ENCODE data around the gene GRID2. TPM values are rescaled to one million over a fixed set of nuclear protein-coding genes. Genes with fewer than 3 reads are reported as not detected.

GRID2 gene
- total RNA-seq, 2 donors from 2014 or later: 0.28 TPM; not detected in 1

DNA sequence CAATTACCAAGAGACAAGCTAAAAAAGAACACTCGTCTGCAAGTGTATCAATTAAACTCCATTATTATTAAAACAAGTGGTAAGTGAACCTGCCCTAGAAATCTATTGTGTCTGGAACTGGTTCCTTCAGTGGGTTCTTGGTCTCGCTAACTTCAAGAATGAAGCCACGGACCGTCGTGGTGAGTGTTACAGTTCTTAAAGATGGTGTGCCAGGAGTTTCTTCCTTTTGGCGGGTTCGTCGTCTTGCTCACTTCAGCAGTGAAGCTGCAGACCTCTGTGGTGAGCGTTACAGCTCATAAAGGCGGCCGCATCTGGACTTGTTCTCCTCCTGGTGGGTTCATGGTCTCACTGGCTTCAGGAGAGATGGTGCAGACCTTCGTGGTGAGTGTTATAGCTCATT is 231.8 kb downstream of the GRID2 start:
- Histone ChIP-seq H3K27ac (no peak overlapping the region), H3K4me3 (no peak overlapping the region), H3K36me3 (no peaks in the 10 kb centered on the region), H3K4me1 (ENCODE audit: control insufficient read depth in 1 of 2, low read depth in 2 of 2) (no peaks in the 10 kb centered on the region), H3K27me3 (replicated peaks; ENCODE audit: insufficient read depth) (no peaks in the 10 kb centered on the region), H3K9me3 (no peaks in the 10 kb centered on the region)
- ATAC-seq (ENCODE audit: insufficient number of reproducible peaks, low FRiP score, low read depth) (no peak), DNase-seq (ENCODE audit: low spot score) (no peak)
- TF ChIP-seq CTCF (IDR thresholded peaks at IDR 0.05): no peak

DNA sequence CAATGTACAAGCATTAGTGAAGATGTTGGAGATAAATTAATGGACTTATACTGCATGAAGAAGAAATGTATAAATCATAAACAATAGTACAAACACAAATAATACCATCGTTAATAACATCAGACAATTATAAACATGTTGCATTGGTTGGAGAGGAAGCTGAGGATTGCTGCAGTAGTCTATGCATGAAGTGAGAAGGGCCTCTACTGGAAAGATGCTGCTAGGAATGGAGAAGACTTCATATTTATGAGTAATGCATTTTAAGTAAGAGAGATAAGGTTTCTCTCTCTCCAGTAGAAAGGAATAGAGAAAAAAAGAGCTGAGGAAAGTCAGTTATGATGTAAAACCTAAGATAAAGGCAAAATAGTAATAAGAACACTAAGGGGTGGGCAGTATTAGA is 247.8 kb downstream of the GRID2 start:
- H3K4me1 ChIP-seq (ENCODE audit: control insufficient read depth in 1 of 2, low read depth in 2 of 2): no peaks in the 10 kb centered on the region
- no peak overlapping the region for H3K27ac ChIP-seq
- H3K4me3 ChIP-seq: no peak overlapping the region
- no peaks in the 10 kb centered on the region for H3K36me3 ChIP-seq
- DNase-seq (ENCODE audit: low spot score) (no peak), ATAC-seq (ENCODE audit: insufficient number of reproducible peaks, low FRiP score, low read depth) (no peak)
- H3K27me3 ChIP-seq (replicated peaks; ENCODE audit: insufficient read depth): no peaks in the 10 kb centered on the region
- H3K9me3 ChIP-seq: no peaks in the 10 kb centered on the region
- no peak for TF ChIP-seq CTCF (IDR thresholded peaks at IDR 0.05)

DNA sequence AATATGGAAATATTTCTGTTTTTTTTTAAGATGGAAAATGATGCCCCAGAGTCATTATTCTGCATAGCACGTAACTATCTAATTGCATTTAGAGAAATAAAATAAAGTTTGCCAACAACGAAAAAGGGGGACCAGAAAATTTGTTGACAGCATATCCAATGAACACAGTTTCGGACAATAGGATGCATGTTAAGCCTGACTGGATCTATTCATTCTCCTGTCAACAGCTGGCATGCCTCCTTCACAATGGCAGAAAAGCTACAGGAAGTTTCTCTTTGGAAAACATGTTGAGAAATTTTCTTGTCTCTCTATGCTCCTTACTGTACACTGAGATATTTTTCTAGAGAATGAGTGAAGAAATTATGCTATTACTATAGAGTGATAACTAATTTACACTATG is 262.5 kb downstream of the GRID2 start:
- no peak overlapping the region for H3K4me3 ChIP-seq
- no peaks in the 10 kb centered on the region for H3K36me3 ChIP-seq

DNA sequence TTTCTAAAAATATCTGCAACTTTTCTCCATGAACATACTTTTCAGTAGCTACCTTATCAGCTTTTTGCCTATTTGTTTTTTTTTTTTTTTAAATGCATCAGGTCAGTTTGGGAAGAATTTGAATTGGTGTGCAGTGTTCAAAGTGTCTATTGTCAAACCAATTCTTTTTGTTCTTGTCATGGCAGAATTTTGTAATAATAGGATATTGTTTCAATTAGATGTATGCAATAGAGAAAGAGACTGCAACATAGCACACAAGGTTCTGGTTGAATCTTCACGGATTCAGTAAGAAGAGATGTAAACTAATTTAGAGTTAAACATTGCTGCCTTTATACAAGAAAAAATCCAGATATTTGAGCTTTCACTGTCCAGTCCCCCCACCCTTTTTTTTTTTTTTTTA is 277.1 kb downstream of the GRID2 start:
- Histone ChIP-seq H3K4me3 (no peak overlapping the region), H3K27ac (no peak overlapping the region), H3K27me3 (replicated peaks; ENCODE audit: insufficient read depth) (no peaks in the 10 kb centered on the region), H3K36me3 (no peaks in the 10 kb centered on the region), H3K4me1 (ENCODE audit: control insufficient read depth in 1 of 2, low read depth in 2 of 2) (no peaks in the 10 kb centered on the region), H3K9me3 (no peaks in the 10 kb centered on the region)
- no peak for DNase-seq (ENCODE audit: low spot score)
- ATAC-seq (ENCODE audit: insufficient number of reproducible peaks, low FRiP score, low read depth): no peak
- no peak for TF ChIP-seq CTCF (IDR thresholded peaks at IDR 0.05)

More for the DNA sequence above, 262.5 kb downstream of the GRID2 start:
- Histone ChIP-seq H3K27ac (no peak overlapping the region), H3K9me3 (no peaks in the 10 kb centered on the region), H3K27me3 (replicated peaks; ENCODE audit: insufficient read depth) (no peaks in the 10 kb centered on the region), H3K4me1 (ENCODE audit: control insufficient read depth in 1 of 2, low read depth in 2 of 2) (no peaks in the 10 kb centered on the region)
- no peak for DNase-seq (ENCODE audit: low spot score)
- TF ChIP-seq CTCF (IDR thresholded peaks at IDR 0.05): no peak
- ATAC-seq (ENCODE audit: insufficient number of reproducible peaks, low FRiP score, low read depth): no peak

DNA sequence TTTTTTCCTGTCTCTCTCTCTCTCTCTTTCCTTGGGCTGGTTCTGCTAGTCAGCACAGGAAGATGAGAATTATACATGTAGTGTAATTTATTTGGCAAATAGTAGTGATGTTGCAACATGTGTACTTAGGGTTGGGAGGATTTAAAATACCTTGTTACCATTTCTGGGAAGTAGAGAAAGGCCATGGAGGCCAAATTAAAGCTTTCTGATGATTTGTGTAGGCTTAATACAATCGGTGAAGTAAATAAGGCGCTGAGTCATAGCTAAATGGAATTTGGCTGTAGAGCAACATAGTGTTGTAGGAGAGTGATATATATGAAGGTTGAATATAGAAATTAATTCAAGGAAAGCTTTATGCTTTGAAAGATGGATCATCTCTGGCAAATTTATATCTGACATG is 295.3 kb downstream of the GRID2 start:
- no peak for DNase-seq (ENCODE audit: low spot score)
- ATAC-seq (ENCODE audit: insufficient number of reproducible peaks, low FRiP score, low read depth): no peak
- Histone ChIP-seq H3K36me3 (no peaks in the 10 kb centered on the region), H3K9me3 (no peaks in the 10 kb centered on the region), H3K4me3 (no peak overlapping the region), H3K27ac (no peak overlapping the region), H3K27me3 (replicated peaks; ENCODE audit: insufficient read depth) (no peaks in the 10 kb centered on the region), H3K4me1 (ENCODE audit: control insufficient read depth in 1 of 2, low read depth in 2 of 2) (no peaks in the 10 kb centered on the region)
- TF ChIP-seq CTCF (IDR thresholded peaks at IDR 0.05): no peak

Data from thoracic aorta (tissue), 2 donors.